HepG2 (cell line): ENCODE measurements around the gene CCDC183. TPM values are rescaled to one million over a fixed set of nuclear protein-coding genes. Genes with fewer than 3 reads are reported as not detected.

Experiments used
- AHDC1 ChIP-seq: sonication (generic); formaldehyde crosslinking; IDR thresholded peaks from 2 replicates; pipeline ENCODE4 v1.5.1; 2020; ENCODE audit warnings: mild to moderate bottlenecking, missing genetic modification reagents, borderline replicate concordance
- BRD4 ChIP-seq: sonication (generic); formaldehyde crosslinking; IDR thresholded peaks from 2 replicates; pipeline ENCODE4 v1.4.0; 2020; ENCODE audit warnings: missing genetic modification reagents
- CAMTA2 ChIP-seq: sonication (generic); formaldehyde crosslinking; IDR thresholded peaks from 2 replicates; pipeline ENCODE4 v1.4.0; 2020; ENCODE audit warnings: mild to moderate bottlenecking, missing genetic modification reagents, borderline replicate concordance
- CBX1 ChIP-seq: IDR thresholded peaks from one replicate; pipeline ENCODE4 v1.6.1; 2016; ENCODE audit warnings: antibody characterized with exemption, low read depth
- ETV5 ChIP-seq: IDR thresholded peaks from 2 replicates; pipeline ENCODE4 v1.6.1; 2018; ENCODE audit warnings: missing biosample characterization, missing genetic modification reagents, inconsistent platforms, borderline replicate concordance
- FOXC1 ChIP-seq: sonication (generic); formaldehyde crosslinking; IDR thresholded peaks from 2 replicates; pipeline ENCODE4 v1.8.0; 2022; ENCODE audit warnings: mild to moderate bottlenecking, missing genetic modification reagents, borderline replicate concordance
- HDAC1 ChIP-seq: sonication (generic); formaldehyde crosslinking; IDR thresholded peaks from 2 replicates; pipeline ENCODE4 v1.5.1; 2020; ENCODE audit warnings: mild to moderate bottlenecking, missing genetic modification reagents
- KAT8 ChIP-seq: IDR thresholded peaks from 2 replicates; pipeline ENCODE4 v1.6.1; 2016; ENCODE audit warnings: missing genetic modification reagents, missing compliant biosample characterization
- MAF1 ChIP-seq: sonication (generic); formaldehyde crosslinking; IDR thresholded peaks from 2 replicates; pipeline ENCODE4 v1.5.0; 2020; ENCODE audit warnings: missing genetic modification reagents, borderline replicate concordance
- MED1 ChIP-seq: sonication (generic); formaldehyde crosslinking; IDR thresholded peaks from 2 replicates; pipeline ENCODE4 v1.4.0; 2020; ENCODE audit warnings: missing genetic modification reagents
- MTA1 ChIP-seq: sonication (generic); formaldehyde crosslinking; IDR thresholded peaks from 2 replicates; pipeline ENCODE4 v1.4.0; 2020; ENCODE audit warnings: missing genetic modification reagents, mild to moderate bottlenecking, borderline replicate concordance
- NCOA1 ChIP-seq: sonication (generic); formaldehyde crosslinking; IDR thresholded peaks from 2 replicates; pipeline ENCODE4 v1.9.0; 2021; ENCODE audit warnings: missing genetic modification reagents
- NFYC ChIP-seq: IDR thresholded peaks from 2 replicates; pipeline ENCODE4 v1.6.1; 2016; ENCODE audit warnings: missing genetic modification reagents, missing compliant biosample characterization
- RBFOX2 ChIP-seq: fragments of 200-400 bp; formaldehyde crosslinking; IDR thresholded peaks from 2 replicates; pipeline ENCODE4 v1.6.1; 2017; ENCODE audit warnings: low read depth, mild to moderate bottlenecking, low read length
- REL ChIP-seq: sonication (generic); formaldehyde crosslinking; conservative IDR thresholded peaks from 2 replicates; pipeline ENCODE4 v1.8.0; 2022; ENCODE audit warnings: mild to moderate bottlenecking, missing genetic modification reagents, moderate library complexity
- RXRA ChIP-seq: sonication (generic); formaldehyde crosslinking; IDR thresholded peaks from 2 replicates; pipeline ENCODE4 v1.5.1; 2020; ENCODE audit warnings: missing genetic modification reagents
- SMAD3 ChIP-seq: sonication (generic); formaldehyde crosslinking; IDR thresholded peaks from 2 replicates; pipeline ENCODE4 v1.4.0; 2020; ENCODE audit warnings: missing genetic modification reagents
- ZNF263 ChIP-seq: sonication (generic); formaldehyde crosslinking; IDR thresholded peaks from 2 replicates; pipeline ENCODE4 v1.4.0; 2020; ENCODE audit warnings: missing genetic modification reagents
- ZNF350 ChIP-seq: sonication (generic); formaldehyde crosslinking; IDR thresholded peaks from 2 replicates; pipeline ENCODE4 v1.4.0; 2020; ENCODE audit warnings: mild to moderate bottlenecking, low read depth, missing genetic modification reagents, borderline replicate concordance
- ZNF362 ChIP-seq: sonication (generic); formaldehyde crosslinking; IDR thresholded peaks from 2 replicates; pipeline ENCODE4 v1.4.0; 2020; ENCODE audit warnings: missing genetic modification reagents, mild to moderate bottlenecking, borderline replicate concordance
- ZNF556 ChIP-seq: sonication (generic); formaldehyde crosslinking; IDR thresholded peaks from 2 replicates; pipeline ENCODE4 v1.4.0; 2020; ENCODE audit warnings: mild to moderate bottlenecking, missing genetic modification reagents, borderline replicate concordance
- ZNF691 ChIP-seq: sonication (generic); formaldehyde crosslinking; IDR thresholded peaks from 2 replicates; pipeline ENCODE4 v1.4.0; 2020; ENCODE audit warnings: missing genetic modification reagents, low read depth, mild to moderate bottlenecking, borderline replicate concordance
- ZSCAN25 ChIP-seq: sonication (generic); formaldehyde crosslinking; IDR thresholded peaks from 2 replicates; pipeline ENCODE4 v1.8.0; 2022; ENCODE audit warnings: mild to moderate bottlenecking, missing genetic modification reagents
- polyA plus RNA-seq, 8 experiments: library from polyadenylated mRNA; depleted of rRNA in 3 of 8; stranded (reverse) in 7 of 8; unstranded in 1 of 8; fragments of >200 nt; fragmentation: Illumina TruSeq in 4 of 8; extraction: Trizol in 4 of 8; gene quantifications; 2 replicates each; pipeline versions ENCODE4 v1.2.1 to v1.2.3, GENCODE V29; 2011 to 2016; ENCODE audit warnings: low read depth in 4 of 8, missing spikeins in 1 of 8, mixed read lengths in 1 of 8; ENCODE audit not compliant: insufficient read depth in 1 of 8
- total RNA-seq, 5 experiments: library from RNA; depleted of rRNA; stranded (reverse); fragments of >200 nt; fragmentation: Illumina TruSeq; extraction: Trizol; gene quantifications; 2 replicates each; pipeline ENCODE4 v1.2.3, GENCODE V29; 2016; ENCODE audit warnings: low read depth in 1 of 5

Gene CCDC183
- total and polyA plus RNA-seq, 2 of the 13 experiments (the other 11 are each of a cell fraction or from before 2014, with no cell fraction given) = 5.0 to 66.4 TPM

- TF ChIP-seq SMAD3 (CRISPR knock-in tag) (0 out of 2 replicates have a peak, but pooled peaks have one; percentile 64), ZSCAN25 (CRISPR knock-in tag) (0 out of 2 replicates have a peak, but pooled peaks have one; percentile 20), HDAC1 (CRISPR knock-in tag) (peak; percentile 48; the same call in 1 of the 2 replicates), FOXC1 (CRISPR knock-in tag) (peak; percentile 96), ZNF691 (CRISPR knock-in tag) (peak; percentile 14; the same call in 1 of the 2 replicates), NCOA1 (CRISPR knock-in tag) (0 out of 2 replicates have a peak, but pooled peaks have one; percentile 4), MAF1 (CRISPR knock-in tag) (0 out of 2 replicates have a peak, but pooled peaks have one; percentile 47), ZNF362 (peak; percentile 28; the same call in 1 of the 2 replicates), ZNF263 (peak; percentile 37; the same call in 1 of the 2 replicates), CBX1 (peak; percentile 24), CAMTA2 (CRISPR knock-in tag) (0 out of 2 replicates have a peak, but pooled peaks have one; percentile 84), RXRA (0 out of 2 replicates have a peak, but pooled peaks have one; percentile 21), ZNF350 (peak; percentile 58; the same call in 1 of the 2 replicates), MTA1 (CRISPR knock-in tag) (peak; percentile 68; the same call in 1 of the 2 replicates), ZNF556 (CRISPR knock-in tag) (peak; percentile 43; the same call in 1 of the 2 replicates), AHDC1 (CRISPR knock-in tag) (0 out of 2 replicates have a peak, but pooled peaks have one; percentile 10), BRD4 (CRISPR knock-in tag) (peak; percentile 29; the same call in 1 of the 2 replicates), ETV5 (CRISPR knock-in tag) (peak; percentile 28; the same call in 1 of the 2 replicates), NFYC (CRISPR knock-in tag) (peak; percentile 8; the same call in 1 of the 2 replicates), REL (CRISPR knock-in tag) (peak; percentile 36; the same call in 1 of the 2 replicates), RBFOX2 (peak; percentile 74), MED1 (CRISPR knock-in tag) (peak; percentile 14), KAT8 (CRISPR knock-in tag) (peak; percentile 19)
Measured at GRCh38 chr9:136842380-136842948, 46.3 kb downstream of the CCDC183 start, which contains the start of gene AJM1 (continued).
